Cardiac fibroblast (primary cell): Measurements from ENCODE around the gene RUNX2.

Experiments used
- DNase-seq, 2 donors: peaks; one replicate each; pipeline versions ENCODE4 v3.0.0 to v3.0.0-alpha.2; 2010; ENCODE audit warnings: low read depth in 2 of 2
- H3K4me3 ChIP-seq, 2 donors: replicated peaks in 1 of 2; 1 replicate in 1 of 2; 2 replicates in 1 of 2; pipeline ENCODE4 v1.5.1; 2011; ENCODE audit warnings: low read depth in 2 of 2, low read length in 2 of 2, mild to moderate bottlenecking in 2 of 2, moderate library complexity in 1 of 2
- CTCF ChIP-seq: IDR thresholded peaks from one replicate; pipeline ENCODE4 v1.5.1; 2011; ENCODE audit warnings: low read depth, mild to moderate bottlenecking, low read length, inconsistent platforms

RUNX2 gene

GRCh38 chr6:45691426-45691825 is 363.3 kb downstream of the RUNX2 start:
- no peak for TF ChIP-seq CTCF
- DNase-seq: no peak
- H3K4me3 ChIP-seq: no peak overlapping the region

- no peak overlapping the region for H3K4me3 ChIP-seq
- DNase-seq: no peak
- no peak for TF ChIP-seq CTCF
These were observed 363.9 kb downstream of the RUNX2 start for GRCh38 chr6:45692021-45692420.

- no peak for DNase-seq
- no peak overlapping the region for H3K4me3 ChIP-seq
- TF ChIP-seq CTCF: no peak
These were observed 368.6 kb downstream of the RUNX2 start for GRCh38 chr6:45696738-45697137.

- peak; percentile 89 to 98 for DNase-seq
- TF ChIP-seq CTCF: no peak
These were observed 369.5 kb downstream of the RUNX2 start for GRCh38 chr6:45697605-45698004.

GRCh38 chr6:45698046-45698445 is 369.9 kb downstream of the RUNX2 start:
- TF ChIP-seq CTCF: no peak
- DNase-seq: no peak
- H3K4me3 ChIP-seq: no peak overlapping the region

More at GRCh38 chr6:45697605-45698004, 369.5 kb downstream of the RUNX2 start:
- H3K4me3 ChIP-seq: no peak overlapping the region

- H3K4me3 ChIP-seq: no peak overlapping the region
- TF ChIP-seq CTCF: no peak
- DNase-seq: no peak
These were observed 371.5 kb downstream of the RUNX2 start for GRCh38 chr6:45699663-45700062.
